Ureter (tissue), 1 donor: Measurements from ENCODE around the gene NR5A1. TPM values are rescaled to one million over a fixed set of nuclear protein-coding genes. Genes with fewer than 3 reads are reported as not detected.

Experiments used
- DNase-seq: peaks from one replicate; pipeline ENCODE4 v3.0.0-alpha.2; 2020; ENCODE audit warnings: low spot score
- total RNA-seq: library from RNA; stranded (reverse); gene quantifications from one replicate; pipeline ENCODE4 v1.2.4, GENCODE V29; 2023
- donor health status: DM: yes; HTN: yes; CAD: no.

NR5A1 gene
- total RNA-seq, 1 donor from 2014 or later = not detected

DNA sequence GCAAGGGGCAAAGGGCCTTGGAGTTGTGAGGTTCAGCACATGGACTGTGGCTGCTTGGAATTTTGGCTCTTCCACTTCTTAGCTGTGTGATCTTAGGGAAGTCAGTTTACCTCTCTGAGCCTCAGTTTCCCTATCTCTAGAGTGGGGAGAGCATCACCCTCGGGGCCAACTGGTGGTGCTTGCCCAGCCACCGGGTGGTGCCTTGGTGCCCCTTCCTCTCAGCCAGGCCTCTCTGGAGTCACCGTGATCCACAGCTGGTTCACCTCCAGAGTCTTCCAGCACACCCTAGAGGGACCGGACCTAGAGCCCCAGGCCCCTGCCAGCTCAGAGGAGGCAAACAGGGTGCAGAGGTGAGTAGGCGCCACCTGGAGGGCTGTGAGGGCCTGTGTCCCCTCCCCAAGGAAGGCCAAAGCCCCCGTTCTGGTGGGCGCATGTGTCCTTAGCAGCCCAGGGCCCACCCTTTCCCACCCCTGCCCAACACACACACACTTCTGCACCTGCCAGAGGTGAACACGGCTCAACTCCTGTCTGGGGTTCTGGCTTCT is 49.2 kb downstream of the NR5A1 start:
- DNase-seq = no peak

DNA sequence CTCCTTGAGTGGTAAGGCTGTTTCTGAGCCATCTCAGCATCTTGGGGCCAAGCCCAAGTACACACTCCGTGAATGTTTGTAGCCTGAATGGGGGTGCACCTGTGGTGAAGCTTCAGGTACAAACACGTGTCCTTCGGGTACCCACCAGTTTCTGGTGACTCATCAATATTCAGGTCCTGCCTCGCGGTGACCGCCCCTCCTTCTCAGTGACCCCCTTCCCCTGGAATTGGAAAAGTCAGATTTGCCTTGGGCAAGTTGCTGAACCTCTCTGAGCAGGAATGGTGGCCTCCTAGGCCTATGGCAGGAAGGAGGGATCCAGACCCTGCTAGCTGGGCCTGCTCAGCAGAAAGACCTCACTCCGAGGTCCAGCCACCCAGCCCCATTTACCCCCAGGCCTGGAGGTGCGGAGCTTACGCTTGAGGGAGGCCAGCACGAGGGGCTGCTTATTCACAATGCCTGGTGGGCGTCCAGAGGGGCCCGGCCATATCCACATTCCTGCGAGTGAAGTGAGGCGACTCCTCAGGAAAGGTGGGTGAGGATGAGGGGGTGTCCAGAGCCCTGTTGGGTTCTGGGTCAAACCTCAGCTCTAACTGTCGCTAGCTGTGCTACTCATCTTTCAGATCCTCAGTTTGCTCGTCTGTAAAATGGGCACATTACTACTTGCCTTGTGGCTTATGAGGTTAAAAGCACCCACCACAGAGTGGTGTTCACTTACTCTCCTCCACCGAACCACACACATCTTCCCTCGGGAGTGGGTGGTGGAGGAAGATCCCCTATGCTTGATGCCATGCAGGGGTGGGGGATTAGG is 49.9 kb downstream of the NR5A1 start:
- no peak for DNase-seq

DNA sequence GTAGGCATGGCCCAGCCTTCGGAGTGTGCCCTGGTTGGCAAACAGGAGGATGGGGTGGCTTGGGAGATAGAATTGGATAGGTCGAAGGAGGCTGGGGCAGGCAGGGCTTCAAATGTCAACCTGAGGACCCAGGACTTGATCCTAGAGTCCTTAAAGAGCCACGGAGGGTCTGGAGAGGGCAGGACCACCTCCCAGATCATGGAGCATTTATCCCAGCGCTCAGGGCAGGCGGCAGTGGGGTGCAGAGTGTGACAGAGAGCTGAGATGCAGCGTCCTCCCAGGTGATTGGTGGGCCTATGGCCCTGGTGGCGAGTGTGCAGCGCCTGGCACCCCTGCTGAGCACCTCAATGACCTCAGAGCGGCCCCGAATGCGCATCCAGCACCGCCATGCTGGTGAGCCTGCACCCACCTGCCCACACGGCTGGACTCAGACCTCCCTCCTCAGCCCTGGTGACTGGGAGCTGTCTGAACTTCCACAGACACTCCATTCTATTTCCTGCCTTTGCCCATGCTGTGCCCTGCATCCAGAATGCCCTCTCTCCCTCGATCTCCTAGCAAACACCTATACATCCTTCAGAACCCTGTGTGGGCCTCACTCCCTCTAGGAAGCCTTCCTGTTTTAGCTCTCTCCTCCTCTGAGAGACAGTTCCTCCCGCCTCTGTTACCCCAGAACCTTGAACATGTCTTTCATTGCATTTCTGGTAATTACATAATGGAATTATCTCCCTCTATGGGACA is 50.7 kb downstream of the NR5A1 start:
- no peak for DNase-seq

DNA sequence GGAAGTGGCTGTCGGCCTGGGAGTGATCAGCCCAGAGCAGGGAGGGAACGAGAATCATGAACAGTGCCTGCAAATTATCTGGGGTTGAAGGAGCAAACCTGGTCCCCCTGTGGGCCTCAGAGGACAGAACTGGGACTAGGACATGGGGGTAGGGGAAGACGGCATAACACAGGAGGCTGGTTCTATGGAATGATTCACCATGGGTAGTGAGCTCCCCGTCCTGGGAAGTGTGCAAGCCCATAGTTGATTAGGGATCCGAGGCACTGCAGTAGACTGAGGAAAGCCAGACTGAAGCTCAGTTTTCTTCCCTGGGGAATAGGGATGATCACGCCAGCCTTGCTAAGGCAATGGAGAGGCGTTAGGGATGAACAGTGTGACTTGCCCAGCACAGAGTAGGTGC is 51.4 kb downstream of the NR5A1 start:
- DNase-seq = no peak

DNA sequence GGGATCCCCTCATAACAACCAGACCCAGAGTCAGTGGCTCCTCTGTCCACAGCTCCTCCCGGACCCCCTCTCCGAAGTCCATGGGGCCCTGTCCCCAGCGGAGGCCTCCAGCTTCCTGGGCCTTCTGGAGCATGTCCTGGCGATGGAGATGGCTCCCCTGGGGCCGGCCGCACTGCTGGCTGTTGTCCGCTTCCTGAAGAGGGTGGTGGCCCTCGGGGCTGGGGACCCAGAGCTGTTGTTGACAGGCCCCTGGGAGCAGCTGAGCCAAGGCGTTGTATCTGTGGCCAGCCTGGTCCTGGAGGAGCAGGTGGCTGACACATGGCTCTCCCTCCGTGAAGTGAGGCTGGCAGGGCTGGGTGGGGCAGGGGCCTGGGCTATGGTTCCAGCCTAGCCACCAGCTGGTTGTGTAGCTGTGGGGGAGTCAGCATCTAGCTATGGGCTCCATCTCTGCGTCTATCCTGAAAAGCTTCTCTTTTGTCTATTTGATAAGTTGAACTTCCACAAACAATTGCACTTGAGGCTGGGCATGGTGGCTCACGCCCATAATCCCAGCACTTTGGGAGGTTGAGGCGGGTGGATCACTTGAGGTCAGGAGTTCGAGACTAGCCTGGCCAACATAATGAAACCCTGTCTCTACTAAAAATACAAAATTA is 52.3 kb downstream of the NR5A1 start:
- DNase-seq = no peak

DNA sequence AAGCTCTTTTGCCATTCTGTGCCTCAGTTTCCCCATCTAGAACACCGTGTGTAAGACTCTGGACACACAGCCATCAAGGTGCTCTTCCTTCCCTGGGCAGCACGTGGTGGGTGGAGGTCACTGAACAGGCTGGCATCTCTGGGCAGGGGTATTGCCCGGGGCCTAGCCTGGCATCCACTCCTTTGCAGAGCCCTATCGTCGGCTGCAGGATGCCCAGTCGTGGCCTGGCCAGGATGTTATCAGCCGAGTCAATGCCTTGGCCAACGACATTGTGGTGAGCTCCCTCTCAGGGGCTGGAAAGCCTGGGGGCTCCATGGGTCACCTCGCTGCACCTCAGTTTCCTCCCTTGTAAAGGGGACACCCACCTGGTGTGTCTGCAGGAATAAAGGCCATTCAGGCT is 52.9 kb downstream of the NR5A1 start:
- DNase-seq = no peak

DNA sequence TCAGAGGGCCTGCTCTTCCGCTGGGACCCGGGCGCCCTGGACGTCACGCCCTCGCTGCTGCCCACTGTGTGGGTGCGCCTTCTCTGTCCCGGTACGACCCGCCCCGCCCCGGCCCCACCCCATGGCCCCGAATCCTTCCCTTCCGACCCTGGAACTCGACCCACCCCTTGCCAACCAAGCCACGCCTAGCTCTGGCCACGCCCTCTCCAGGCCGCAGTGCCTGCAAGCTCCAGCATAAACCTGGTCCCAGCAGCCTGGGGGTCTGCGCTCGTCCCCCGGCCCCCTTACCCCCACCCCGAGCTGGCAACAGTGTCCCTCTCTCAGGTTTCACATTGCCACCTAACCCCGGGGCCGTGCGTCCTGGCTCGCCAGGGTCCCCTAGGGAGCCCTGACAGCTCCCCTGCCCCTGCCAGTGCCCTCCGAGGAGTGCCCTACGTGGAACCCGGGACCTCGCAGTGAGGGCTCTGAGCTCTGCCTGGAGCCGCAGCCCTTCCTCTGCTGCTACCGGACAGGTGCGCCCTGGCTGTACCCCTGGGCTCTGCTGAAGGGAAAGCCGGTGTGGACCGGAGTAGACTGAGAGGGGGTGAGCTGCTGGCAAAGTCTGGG is 53.5 kb downstream of the NR5A1 start:
- no peak for DNase-seq

DNA sequence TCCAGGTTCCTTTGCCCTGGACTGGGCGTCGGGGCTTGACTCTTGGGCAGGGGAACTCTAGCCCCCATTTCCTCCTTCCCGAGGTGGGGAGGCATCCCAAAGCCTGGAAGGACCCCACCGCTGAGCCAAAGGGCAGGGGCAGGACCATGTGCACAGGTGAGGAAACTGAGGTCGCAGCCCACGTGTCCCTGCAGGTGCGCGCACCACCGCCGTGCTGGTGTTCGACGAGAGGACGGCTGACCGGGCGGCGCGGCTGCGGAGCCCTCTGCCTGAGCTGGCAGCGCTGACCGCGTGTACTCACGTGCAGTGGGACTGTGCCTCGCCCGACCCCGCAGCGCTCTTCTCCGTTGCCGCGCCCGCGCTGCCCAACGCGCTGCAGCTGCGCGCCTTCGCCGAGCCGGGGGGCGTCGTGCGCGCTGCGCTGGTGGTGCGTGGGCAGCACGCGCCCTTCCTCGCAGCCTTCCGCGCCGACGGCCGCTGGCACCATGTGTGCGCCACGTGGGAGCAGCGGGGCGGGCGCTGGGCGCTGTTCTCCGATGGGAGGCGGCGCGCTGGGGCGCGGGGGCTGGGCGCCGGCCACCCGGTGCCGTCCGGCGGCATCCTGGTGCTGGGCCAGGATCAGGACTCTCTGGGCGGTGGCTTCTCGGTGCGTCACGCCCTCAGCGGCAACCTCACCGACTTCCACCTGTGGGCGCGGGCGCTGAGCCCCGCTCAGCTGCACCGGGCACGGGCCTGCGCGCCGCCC is 54.2 kb downstream of the NR5A1 start:
- no peak for DNase-seq

DNA sequence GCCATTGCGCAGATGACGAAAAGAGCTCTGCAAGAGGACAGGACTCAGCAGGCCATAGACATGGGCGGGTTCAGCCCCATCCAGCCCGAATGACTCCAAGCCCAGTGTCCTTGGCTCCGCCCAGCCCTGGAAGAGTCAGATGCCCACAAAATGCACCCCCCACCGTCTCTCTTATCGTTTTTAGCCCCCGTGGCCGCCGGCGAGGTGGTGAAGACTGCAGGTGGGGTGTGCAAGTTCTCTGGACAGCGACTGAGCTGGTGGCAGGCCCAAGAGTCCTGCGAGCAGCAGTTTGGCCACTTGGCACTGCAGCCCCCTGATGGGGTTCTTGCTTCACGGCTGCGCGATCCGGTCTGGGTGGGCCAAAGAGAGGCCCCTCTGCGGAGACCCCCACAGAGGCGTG is 54.9 kb downstream of the NR5A1 start:
- no peak for DNase-seq

DNA sequence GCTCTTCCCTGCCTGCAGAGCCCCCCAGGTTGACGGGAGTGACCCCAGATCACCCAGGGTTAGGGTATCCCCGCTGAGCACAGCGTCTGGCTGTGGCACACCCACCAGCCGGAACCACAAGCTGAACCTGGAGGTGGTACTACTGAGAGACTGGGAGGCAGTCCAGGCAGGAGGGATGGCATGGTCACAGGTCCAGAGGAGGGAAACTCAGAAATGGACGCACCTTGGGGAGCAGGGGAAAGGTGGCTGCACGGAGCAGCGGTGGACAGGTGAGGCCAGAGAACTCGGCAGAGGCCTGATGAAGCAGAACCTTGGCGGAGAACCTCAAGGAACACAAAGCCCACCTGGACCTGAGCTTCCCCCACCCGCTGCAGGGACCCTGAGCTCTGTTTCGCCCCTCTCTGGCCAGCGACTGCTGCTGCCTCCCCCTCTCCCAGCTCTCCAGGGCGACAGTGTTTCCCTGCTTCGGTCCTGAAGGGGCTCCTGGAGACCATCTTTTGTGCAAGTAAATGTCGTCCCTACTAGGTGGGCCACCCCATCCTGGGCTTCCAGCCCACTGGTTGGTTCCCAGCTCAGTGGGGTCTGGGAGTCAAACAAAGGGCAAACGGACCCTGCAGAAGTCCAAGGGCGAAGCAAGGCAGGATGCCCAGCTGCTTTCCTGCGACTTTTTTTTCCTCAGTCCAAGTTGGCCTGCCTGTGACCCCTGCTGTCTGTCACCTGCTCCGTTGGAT is 56.1 kb downstream of the NR5A1 start:
- no peak for DNase-seq

DNA sequence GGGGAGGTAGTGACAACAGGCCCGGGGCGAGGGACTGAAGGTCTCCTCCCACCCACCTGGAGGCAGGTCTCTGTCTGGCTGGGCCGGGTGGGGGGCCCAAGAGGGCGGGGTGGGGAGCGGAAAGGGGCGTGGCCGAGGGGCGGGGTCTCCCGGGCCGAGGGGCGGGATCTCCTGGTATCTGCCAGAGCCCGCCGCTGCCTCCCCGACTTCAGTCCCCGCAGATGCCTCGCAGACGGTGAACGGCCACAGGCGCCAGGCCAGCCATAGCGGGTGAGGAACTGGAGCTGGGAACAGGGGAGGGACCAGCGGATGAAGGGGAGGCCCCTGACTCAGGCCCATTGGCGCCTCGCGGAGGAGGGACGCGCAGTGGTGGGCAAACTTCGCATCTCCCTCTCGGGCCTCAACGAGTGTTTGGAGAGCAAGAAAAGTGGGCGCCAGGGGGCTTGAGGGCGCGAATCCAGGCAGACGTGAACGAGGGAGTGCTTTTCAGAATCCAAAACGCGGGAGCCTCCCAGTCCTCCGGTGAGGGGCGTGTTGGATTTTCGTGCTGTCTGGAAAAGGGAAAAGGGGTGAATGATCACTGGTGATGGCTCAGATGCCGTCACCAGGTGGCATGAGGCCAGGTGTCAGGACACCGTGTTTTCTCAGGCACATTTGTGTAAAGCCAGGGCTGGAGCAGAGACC is 56.8 kb downstream of the NR5A1 start, which contains the start of gene ADGRD2:
ADGRD2 (plus strand) TSS at position 211 of the 684 bp plus-strand sequence. CDS start 1,216 bp downstream, outside the sequence.
- DNase-seq = no peak

DNA sequence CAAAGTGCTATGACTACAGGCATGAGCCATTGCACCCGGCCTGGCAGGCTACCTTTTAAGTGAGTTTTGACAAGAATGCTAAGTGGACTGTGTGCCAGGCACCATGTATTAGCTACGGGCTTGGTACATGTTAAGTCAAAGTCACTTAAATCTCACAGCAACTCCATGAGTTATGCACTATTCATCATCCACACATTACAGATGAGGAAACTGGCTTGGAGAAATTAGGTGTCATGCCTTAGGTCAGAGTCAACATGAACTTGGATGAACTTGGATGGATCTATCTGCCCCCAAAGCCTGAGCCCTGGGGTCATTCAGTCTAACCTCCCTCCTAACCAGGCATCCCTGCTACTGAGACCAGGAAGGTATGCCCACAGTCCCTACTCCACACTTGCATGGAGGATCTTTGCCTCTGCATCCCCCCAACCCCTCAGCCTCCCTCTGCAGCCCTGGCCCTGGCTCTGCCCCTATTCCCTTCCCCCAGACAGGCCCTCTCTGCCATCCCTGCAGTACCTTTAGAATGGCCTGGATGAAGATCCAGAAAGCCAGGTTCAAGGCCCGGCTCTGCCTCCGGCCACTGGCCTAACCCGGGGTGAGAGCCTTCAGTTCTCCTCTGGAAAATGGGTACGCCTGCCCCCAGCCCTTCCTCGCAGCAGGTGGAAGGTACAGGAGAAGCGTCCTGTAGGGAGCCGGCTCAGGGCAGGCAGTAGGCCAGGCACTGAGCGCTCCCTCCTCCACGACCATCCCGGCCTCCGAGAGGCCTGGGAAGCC is 57.6 kb downstream of the NR5A1 start:
- no peak for DNase-seq

DNA sequence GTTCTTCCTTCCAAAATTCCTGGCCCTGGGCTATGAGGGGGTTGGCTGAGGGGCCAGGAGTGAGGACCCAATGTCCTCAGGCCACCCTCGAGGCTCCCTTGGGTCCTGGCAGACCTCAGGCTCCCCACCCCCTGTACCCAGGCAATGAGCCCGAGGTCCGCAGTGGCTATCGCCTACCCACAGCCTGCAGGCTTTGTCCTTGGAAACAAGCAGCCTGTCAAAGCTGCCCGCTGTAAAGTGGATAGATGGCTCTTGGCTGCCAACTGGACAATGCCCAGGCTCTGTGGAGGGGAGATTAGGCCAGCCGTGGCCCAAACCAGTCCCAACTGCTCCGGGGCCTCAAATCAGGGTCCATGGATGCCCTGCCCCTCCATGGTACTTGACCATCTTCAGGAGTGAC is 59.2 kb downstream of the NR5A1 start:
- no peak for DNase-seq

DNA sequence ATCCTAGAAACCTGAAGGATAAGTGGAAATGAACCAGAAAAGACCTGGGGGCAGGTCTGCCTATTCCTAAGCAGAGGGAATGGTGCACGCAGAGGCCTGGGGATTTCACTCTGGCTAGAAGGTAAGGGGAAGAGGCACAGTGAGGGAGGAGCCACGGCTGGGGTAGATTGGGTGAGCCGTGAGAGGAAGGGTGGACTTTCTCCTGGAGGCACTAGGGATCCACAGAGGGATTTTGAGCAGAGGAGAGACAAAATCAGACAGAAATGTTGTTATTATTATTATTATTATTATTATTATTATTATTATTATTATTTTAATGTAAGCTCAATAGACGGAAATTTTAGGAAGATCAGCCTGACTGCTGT is 59.9 kb downstream of the NR5A1 start:
- no peak for DNase-seq

DNA sequence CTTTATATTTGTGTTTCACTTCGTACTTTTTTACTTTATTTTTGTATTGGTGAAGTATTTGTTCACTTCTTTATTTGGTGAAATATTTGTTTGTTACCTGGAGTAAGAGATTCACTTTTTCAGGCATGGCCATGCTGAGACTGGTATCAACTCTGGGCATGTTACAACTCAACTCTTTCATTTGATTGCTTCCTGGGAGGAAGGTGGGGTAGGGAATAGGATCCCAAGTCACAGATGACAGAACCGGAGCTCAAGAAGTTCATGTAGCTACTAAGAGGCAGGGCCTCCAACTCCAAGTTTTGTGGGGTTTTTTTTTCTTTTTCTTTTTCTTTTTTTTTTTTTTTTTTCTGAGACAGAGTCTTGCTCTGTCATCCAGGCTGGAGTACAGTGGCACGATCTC is 63.0 kb downstream of the NR5A1 start:
- DNase-seq = no peak

DNA sequence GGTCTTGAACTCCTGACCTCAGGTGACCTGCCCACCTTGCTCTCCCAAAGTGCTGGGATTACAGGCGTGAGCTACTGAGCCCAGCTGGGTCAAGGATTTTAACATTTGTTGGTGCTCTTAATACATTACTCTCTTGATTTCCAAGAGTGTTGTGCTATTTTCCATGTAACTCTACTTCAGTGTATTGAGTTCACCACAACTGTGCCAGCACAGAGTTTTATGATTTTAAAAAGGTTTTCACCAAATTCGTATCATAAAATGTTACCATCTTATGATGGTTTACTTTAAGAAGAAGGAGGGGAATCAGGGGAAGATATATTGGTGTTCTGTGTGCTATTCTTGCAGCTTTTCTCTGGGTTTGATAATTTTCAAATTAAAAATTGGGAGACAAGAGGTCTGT is 63.6 kb downstream of the NR5A1 start:
- DNase-seq = no peak

DNA sequence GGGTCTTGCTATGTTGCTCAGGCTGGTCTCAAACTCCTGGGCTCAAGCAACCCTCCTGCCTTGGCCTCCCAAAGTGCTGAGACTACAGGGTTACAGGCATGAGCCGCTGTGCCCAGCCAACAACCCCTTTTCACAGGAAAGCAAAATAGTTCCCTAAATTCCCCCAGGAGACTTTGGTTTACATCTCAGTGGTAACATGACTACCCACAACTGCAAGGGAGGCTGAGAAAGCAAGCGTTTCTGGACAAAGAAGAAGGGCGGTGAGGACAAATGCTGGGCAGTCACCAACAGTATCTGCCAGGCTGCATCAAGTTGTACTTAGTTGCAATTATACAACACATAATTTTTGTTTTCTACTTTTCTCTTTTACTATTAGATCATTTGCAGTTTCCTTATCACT is 64.4 kb downstream of the NR5A1 start:
- no peak for DNase-seq

DNA sequence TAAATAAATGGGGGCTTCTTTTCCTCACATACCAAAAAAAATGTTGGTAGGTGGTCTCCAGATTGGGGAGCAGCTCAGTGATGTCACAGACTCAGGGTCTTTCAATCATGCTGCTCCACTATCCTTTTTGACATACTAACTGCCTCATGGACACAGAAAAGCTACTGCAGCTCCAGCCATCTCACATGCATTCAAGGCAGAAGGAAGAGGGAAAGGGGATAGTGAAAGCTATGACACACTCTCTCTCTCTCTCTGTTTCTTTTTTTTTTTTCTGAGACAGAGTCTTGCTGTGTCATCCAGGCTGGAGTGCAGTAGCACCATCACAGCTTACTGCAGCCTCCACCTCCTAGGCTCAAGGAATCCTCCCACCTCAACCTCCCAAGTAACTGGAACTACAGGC is 64.8 kb downstream of the NR5A1 start:
- no peak for DNase-seq

DNA sequence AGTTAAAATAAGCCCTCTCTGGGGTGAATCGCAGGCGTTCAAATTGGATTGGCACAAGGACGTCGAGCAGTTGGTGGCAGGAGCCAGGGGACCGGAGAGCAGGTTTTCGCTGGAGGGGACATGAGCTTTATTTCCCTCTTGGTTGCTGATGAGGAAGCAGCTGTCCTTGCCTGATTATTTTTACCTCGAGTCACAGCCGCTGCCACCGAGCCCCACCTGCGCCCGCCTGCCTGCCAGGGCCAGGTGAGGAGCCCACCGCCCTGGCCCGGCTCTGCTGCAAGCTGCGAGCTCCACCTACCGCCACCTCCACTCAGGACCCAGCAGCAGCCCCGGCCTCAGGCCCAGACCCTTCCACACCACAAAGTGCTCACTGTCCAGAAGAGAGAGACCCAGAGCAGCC is 65.9 kb downstream of the NR5A1 start:
- no peak for DNase-seq
